Left ventricle myocardium superior (tissue), 1 donor: ENCODE measurements around the gene CLINT1. TPM values are rescaled to one million over a fixed set of nuclear protein-coding genes. Genes with fewer than 3 reads are reported as not detected.
A peak's percentile ranks its signal among the peaks of the same experiment; 100 is the strongest.
"Not testable (repeated sequence)": the region's sequence is repeated elsewhere in the genome, so short reads cannot be mapped to it uniquely, and the experiment has no call there.

Experiments
- ATAC-seq: fragments of 200-7000 bp; cut with Tn5 transposase; one replicate; pipeline ENCODE4 v1.9.1; 2020; ENCODE audit warnings: mild to moderate bottlenecking, moderate library complexity
- DNase-seq: peaks from one replicate; pipeline ENCODE4 v3.0.0-alpha.2; 2020
- intact Hi-C: fragments of 100-400 bp; cut with micrococcal nuclease; formaldehyde crosslinking; loops from one replicate; pipeline ENCODE4 v1.11.0; 2022
- total RNA-seq: library from RNA; stranded (reverse); fragmentation: NEBNext Ultra II Directional; extraction: Animal tissue kit (Norgen Biotek cat#: 25700); gene quantifications from one replicate; pipeline ENCODE4 v1.2.1, GENCODE V29; 2021
- donor health status: DM: no; HTN: yes; CAD: no; lungs with severe emphysema.

Gene CLINT1
- total RNA-seq, 1 donor from 2014 or later, result 51.9 TPM

GRCh38 chr5:157866536-157866935 is 7.6 kb upstream of the CLINT1 start:
- DNase-seq (no peak), ATAC-seq (no peak)
- intact Hi-C loops, result no loop called here

GRCh38 chr5:157865781-157866180 is 6.8 kb upstream of the CLINT1 start:
- ATAC-seq (no peak), DNase-seq (no peak)
- intact Hi-C loops, result no loop called here

GRCh38 chr5:157864067-157864466 is 5.1 kb upstream of the CLINT1 start:
- ATAC-seq, result no peak
- DNase-seq, result no peak
- intact Hi-C loops, result no loop called here

GRCh38 chr5:157862183-157862851 is 3.4 kb upstream of the CLINT1 start:
- no peak for DNase-seq
- ATAC-seq, result no peak
- intact Hi-C loops, result no loop called here

- DNase-seq (no peak), ATAC-seq (no peak)
- intact Hi-C loops, result no loop called here
Measured at GRCh38 chr5:157860898-157861890, 2.2 kb upstream of the CLINT1 start.

GRCh38 chr5:157859227-157859575 is 256 bp upstream of the CLINT1 start:
- DNase-seq, result no peak
- no peak for ATAC-seq
- intact Hi-C loops, result no loop called here

- intact Hi-C loops, result no loop called here
- no peak for DNase-seq
Measured at GRCh38 chr5:157857816-157858526, 974 bp downstream of the CLINT1 start.

GRCh38 chr5:157855404-157855994 is 3.4 kb downstream of the CLINT1 start:
- intact Hi-C loops, result no loop called here
- no peak for DNase-seq
- peak; percentile 63 for ATAC-seq

More at GRCh38 chr5:157857816-157858526, 974 bp downstream of the CLINT1 start:
- ATAC-seq, result peak; percentile 36

- DNase-seq, intact Hi-C loops, ATAC-seq: not testable (repeated sequence)
Measured at GRCh38 chr5:157853365-157853764, 5.6 kb downstream of the CLINT1 start.

- no peak for ATAC-seq
- intact Hi-C loops, result no loop called here
Measured at GRCh38 chr5:157845914-157846598, 12.9 kb downstream of the CLINT1 start.

GRCh38 chr5:157842787-157843186 is 16.2 kb downstream of the CLINT1 start:
- intact Hi-C loops, result no loop called here
- no peak for ATAC-seq
- DNase-seq, result no peak

More at GRCh38 chr5:157845914-157846598, 12.9 kb downstream of the CLINT1 start:
- no peak for DNase-seq

- DNase-seq, result no peak
- no peak for ATAC-seq
- intact Hi-C loops, result no loop called here
Measured at GRCh38 chr5:157842185-157842584, 16.8 kb downstream of the CLINT1 start.

GRCh38 chr5:157839157-157839795 is 19.7 kb downstream of the CLINT1 start:
- ATAC-seq (no peak), DNase-seq (no peak)
- intact Hi-C loops, result no loop called here

- DNase-seq (no peak), ATAC-seq (no peak)
- intact Hi-C loops, result no loop called here
Measured at GRCh38 chr5:157836121-157836753, 22.7 kb downstream of the CLINT1 start.

- ATAC-seq (no peak), DNase-seq (no peak)
- intact Hi-C loops, result no loop called here
Measured at GRCh38 chr5:157835041-157835440, 23.9 kb downstream of the CLINT1 start.

- DNase-seq (no peak), ATAC-seq (peak; percentile 32)
- intact Hi-C loops, result no loop called here
Measured at GRCh38 chr5:157828944-157829639, 29.9 kb downstream of the CLINT1 start.
